Endothelial cell (in vitro differentiated cells): Measurements from ENCODE around the gene FGL2. TPM values are rescaled to one million over a fixed set of nuclear protein-coding genes. Genes with fewer than 3 reads are reported as not detected.

Experiments used
- DNase-seq: peaks from one replicate; pipeline ENCODE4 v3.0.0; 2021; ENCODE audit warnings: low spot score
- H3K27ac Mint-ChIP-seq: one replicate; pipeline ENCODE4 v1.8.0; 2021; ENCODE audit warnings: mixed read lengths, inconsistent platforms; ENCODE audit not compliant: unreplicated experiment
- H3K27me3 Mint-ChIP-seq: one replicate; pipeline ENCODE4 v1.8.0; 2021; ENCODE audit warnings: mild to moderate bottlenecking, moderate library complexity, mixed read lengths, inconsistent platforms; ENCODE audit not compliant: unreplicated experiment
- H3K36me3 Mint-ChIP-seq: one replicate; pipeline ENCODE4 v1.8.0; 2021; ENCODE audit warnings: mild to moderate bottlenecking, low read depth, mixed read lengths, inconsistent platforms; ENCODE audit not compliant: unreplicated experiment
- H3K4me1 Mint-ChIP-seq: one replicate; pipeline ENCODE4 v1.8.0; 2021; ENCODE audit warnings: mild to moderate bottlenecking, mixed read lengths, inconsistent platforms; ENCODE audit not compliant: unreplicated experiment
- H3K4me3 Mint-ChIP-seq: one replicate; pipeline ENCODE4 v1.8.0; 2021; ENCODE audit warnings: mild to moderate bottlenecking, mixed read lengths, inconsistent platforms; ENCODE audit not compliant: unreplicated experiment
- H3K9me3 Mint-ChIP-seq: one replicate; pipeline ENCODE4 v1.8.0; 2021; ENCODE audit warnings: mixed read lengths, inconsistent platforms; ENCODE audit not compliant: unreplicated experiment
- CTCF ChIP-seq: fragments of 200-600 bp; sonication (generic); IDR thresholded peaks from one replicate; pipeline ENCODE4 v1.5.0; 2021; ENCODE audit warnings: antibody characterized with exemption; ENCODE audit not compliant: unreplicated experiment
- total RNA-seq: library from RNA; stranded (reverse); fragmentation: NEBNext Ultra II Directional; extraction: Animal tissue kit (Norgen Biotek cat#: 25700); gene quantifications from one replicate; pipeline ENCODE4 v1.2.1, GENCODE V29; 2021; ENCODE audit not compliant: unreplicated experiment

Gene FGL2
- total RNA-seq, 1 donor from 2014 or later, result not detected

- peaks cover 5% of the 10 kb centered on the region for H3K4me1 Mint-ChIP-seq
- no peaks in the 10 kb centered on the region for H3K27me3 Mint-ChIP-seq
- H3K9me3 Mint-ChIP-seq, result no peaks in the 10 kb centered on the region
- TF ChIP-seq CTCF, result no peak
- no peak for DNase-seq
- no peaks in the 10 kb centered on the region for H3K36me3 Mint-ChIP-seq
- no peak overlapping the region for H3K4me3 Mint-ChIP-seq
- no peak overlapping the region for H3K27ac Mint-ChIP-seq
Measured at GRCh38 chr7:77200542-77200941, 923 bp upstream of the FGL2 start.

GRCh38 chr7:77197141-77197540 is 2.5 kb downstream of the FGL2 start:
- H3K9me3 Mint-ChIP-seq, result no peaks in the 10 kb centered on the region
- H3K27me3 Mint-ChIP-seq, result no peaks in the 10 kb centered on the region
- DNase-seq, result no peak
- H3K36me3 Mint-ChIP-seq, result no peaks in the 10 kb centered on the region
- H3K4me3 Mint-ChIP-seq, result no peak overlapping the region
- TF ChIP-seq CTCF, result no peak
- H3K27ac Mint-ChIP-seq, result no peak overlapping the region
- H3K4me1 Mint-ChIP-seq, result peaks cover 5% of the 10 kb centered on the region

- no peak overlapping the region for H3K27ac Mint-ChIP-seq
- H3K27me3 Mint-ChIP-seq, result no peaks in the 10 kb centered on the region
- no peaks in the 10 kb centered on the region for H3K36me3 Mint-ChIP-seq
- no peak for TF ChIP-seq CTCF
- H3K4me3 Mint-ChIP-seq, result no peak overlapping the region
- no peaks in the 10 kb centered on the region for H3K9me3 Mint-ChIP-seq
- no peaks in the 10 kb centered on the region for H3K4me1 Mint-ChIP-seq
- no peak for DNase-seq
Measured at GRCh38 chr7:77188731-77189437, 10.7 kb downstream of the FGL2 start.

- Mint-ChIP-seq H3K4me3 (no peak overlapping the region), H3K9me3 (no peaks in the 10 kb centered on the region), H3K27me3 (no peaks in the 10 kb centered on the region), H3K36me3 (no peaks in the 10 kb centered on the region), H3K27ac (no peak overlapping the region), H3K4me1 (peaks cover 8% of the 10 kb centered on the region)
- no peak for TF ChIP-seq CTCF
- no peak for DNase-seq
Measured at GRCh38 chr7:77185866-77186265, 13.8 kb downstream of the FGL2 start.

GRCh38 chr7:77184990-77185389 is 14.6 kb downstream of the FGL2 start:
- DNase-seq, result no peak

More at GRCh38 chr7:77184990-77185389, 14.6 kb downstream of the FGL2 start:
- H3K9me3 Mint-ChIP-seq, result no peaks in the 10 kb centered on the region
- no peak for TF ChIP-seq CTCF
- H3K36me3 Mint-ChIP-seq, result no peaks in the 10 kb centered on the region
- peaks cover 8% of the 10 kb centered on the region for H3K4me1 Mint-ChIP-seq
- H3K27ac Mint-ChIP-seq, result no peak overlapping the region
- H3K27me3 Mint-ChIP-seq, result no peaks in the 10 kb centered on the region
- no peak overlapping the region for H3K4me3 Mint-ChIP-seq
